Stimulated activated CD8-positive, alpha-beta memory T cell treated with anti-CD3 and anti-CD28 coated beads, Interleukin-15, amount 100 ng/mL, for 4 hours (primary cell): ENCODE data around the gene FAM177A1.
"Not testable (repeated sequence)": the region's sequence is repeated elsewhere in the genome, so short reads cannot be mapped to it uniquely, and the experiment has no call there.

Source experiments
- DNase-seq, 2 donors: peaks; one replicate each; pipeline ENCODE4 v3.0.0-alpha.2; 2020; ENCODE audit warnings: low read depth in 2 of 2

FAM177A1 gene, protein sequence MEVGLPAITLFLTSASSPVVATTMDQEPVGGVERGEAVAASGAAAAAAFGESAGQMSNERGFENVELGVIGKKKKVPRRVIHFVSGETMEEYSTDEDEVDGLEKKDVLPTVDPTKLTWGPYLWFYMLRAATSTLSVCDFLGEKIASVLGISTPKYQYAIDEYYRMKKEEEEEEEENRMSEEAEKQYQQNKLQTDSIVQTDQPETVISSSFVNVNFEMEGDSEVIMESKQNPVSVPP

DNA sequence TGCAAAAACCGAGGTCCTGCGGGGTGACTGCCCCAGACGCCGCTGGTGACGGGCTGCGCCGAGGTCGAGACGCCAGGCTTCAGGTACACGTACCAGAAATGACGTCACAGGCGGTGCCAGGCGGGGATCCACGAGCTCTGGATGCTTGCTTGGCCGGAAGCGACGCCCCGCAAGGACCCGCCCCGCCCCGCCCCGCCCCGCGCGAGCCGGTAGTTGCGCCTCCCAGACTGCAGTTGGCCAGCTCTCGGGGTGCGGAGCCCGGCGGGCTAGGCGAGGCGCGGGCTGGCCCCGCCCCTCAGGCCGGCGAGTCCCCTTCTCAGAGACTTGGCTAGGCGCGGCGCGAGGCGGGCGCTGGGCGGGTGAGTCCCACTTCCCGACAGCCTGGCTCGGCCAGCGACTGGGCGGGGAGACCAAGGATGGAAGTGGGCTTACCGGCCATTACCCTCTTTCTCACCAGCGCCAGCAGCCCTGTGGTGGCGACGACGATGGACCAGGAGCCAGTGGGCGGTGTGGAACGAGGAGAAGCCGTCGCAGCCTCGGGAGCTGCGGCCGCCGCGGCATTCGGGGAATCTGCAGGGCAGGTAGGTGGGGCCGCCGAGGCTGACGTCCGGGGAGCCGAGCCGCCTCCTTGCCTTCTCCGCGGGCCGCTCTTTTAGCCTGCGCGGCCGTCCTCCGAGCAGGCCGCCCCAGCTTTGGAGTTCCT is at the start of gene FAM177A1:
TSS of gene FAM177A1 (plus strand) at position 225 of the 703 bp plus-strand sequence. CDS start at position 417, 192 bp downstream.
- DNase-seq: peak; percentile 97 to 98

DNA sequence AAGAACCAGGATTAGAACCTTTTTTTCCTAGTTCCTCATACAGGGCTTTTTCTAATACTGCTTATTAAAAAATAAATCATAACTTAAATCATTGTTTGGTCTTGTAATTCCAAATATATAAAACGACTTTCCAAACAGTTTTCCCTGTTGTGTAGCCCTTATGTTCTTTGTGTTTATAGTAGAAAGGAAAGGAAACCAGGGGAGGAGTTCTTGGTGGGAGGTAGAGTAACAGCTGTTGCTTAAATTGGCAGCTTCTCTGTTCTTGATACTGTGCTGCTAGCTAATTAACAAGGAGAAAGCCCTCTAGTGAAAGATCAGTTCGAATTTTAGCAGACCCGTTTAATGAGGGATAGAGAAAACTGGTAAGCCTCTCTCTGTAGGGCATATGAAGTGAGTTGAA is 48.3 kb upstream of the FAM177A1 start:
- no peak for DNase-seq

DNA sequence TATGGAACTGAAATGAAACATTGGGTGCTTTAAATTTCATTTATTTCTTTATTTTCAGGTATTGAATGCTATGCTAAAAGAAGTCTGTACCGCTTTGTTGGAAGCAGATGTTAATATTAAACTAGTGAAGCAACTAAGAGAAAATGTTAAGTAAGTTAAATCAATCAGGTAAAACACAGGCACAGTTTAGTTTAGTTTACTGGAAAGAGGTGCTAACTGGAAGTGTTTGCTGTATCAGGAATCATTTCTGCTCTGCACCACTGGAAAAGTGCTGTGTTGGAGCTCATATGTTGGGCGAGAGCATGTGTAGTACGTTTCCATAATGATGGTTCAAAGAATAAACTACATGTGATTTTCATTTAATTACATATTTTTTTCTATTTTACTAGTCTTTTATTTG is 46.6 kb upstream of the FAM177A1 start:
- DNase-seq: no peak

DNA sequence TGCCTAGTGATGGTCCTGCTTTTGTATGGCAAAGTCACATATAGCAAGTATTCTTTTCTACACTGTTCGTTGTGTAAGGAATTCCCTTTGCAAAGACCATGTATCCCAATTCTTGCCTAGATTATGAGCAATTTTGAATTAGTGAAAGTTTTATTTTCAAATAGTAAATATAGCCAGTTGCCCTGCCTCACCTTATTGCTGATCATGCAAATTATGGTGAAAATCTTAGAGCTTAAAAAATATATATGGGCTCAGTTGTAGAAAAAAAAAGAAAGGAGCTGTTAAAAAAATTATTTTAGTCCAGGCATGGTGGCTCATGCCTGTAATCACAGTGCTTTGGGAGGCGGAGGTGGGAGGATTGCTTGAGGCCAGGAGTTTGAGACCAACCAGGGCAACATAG is 44.5 kb upstream of the FAM177A1 start:
- no peak for DNase-seq

DNA sequence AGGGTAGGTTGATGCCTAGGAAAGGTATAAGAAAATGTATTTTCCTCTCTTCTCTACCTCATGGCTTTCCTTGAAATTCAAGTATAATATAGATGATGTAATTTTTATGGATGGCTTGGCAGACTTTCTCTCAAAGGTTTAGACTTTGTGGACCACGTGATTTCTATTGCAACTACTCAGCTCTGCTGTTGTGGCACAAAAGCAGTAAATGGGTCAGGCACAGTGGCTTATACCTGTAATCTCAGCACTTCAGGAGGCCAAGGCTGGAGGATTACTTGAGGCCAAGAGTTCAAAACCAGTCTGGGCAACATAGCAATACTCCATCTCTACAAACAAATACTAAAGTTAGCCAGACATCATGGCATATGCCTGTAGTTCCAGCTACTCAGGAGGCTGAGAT is 41.2 kb upstream of the FAM177A1 start:
- no peak for DNase-seq

DNA sequence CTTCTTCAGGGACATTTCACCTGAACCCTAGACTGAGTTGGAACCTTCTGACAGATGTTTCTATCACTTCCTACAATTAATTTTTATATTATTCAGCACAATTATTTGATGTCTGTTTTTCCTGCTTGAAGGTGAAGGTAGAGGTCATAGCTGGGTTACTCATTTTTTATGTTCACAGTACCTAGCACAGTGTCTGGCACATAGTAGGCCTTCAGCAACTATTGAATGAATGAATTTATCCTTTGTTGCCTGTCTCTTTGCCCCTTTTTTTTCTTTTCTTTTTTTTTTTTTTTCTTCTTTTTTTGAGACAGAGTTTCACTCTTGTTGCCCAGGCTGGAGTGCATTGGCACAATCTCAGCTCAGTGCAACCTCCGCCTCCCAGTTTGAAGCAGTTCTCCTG is 29.5 kb upstream of the FAM177A1 start:
- DNase-seq: no peak

DNA sequence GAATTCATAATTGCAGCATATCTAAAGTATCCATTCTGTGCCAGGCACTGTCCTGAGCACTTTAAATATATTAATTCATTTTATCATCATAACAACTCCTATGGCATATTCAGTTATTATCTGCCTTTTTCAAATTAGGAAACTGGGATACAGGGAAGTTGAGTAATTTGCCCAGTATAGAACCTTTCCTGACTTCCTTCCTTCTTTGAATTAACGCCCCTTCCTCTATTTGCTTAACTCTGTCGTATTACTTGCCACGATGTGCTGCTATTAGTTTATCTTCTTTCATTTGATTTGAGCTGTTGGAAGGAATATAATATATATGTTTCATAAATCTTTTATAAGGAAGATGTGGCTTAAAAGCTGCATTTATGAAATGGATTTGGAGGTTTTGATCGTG is 25.4 kb upstream of the FAM177A1 start:
- DNase-seq: no peak

DNA sequence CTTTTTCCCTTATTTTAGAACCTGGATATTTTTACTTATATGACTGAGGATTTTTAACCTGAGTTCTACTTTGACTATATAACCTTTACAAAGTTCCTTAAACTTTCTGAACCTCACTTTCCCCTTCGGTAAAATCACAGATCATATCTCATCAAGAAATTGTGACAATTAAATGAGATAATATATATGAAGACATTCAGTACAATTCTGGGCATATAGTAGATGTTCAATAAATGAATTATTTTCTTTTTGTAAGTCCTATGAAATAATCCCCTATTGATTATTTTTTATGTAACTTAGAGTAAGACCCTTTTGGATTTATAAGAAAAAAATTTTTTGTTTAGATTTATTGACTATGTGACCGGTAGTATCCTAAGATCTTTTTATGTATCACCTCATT is 17.6 kb upstream of the FAM177A1 start:
- DNase-seq: no peak

DNA sequence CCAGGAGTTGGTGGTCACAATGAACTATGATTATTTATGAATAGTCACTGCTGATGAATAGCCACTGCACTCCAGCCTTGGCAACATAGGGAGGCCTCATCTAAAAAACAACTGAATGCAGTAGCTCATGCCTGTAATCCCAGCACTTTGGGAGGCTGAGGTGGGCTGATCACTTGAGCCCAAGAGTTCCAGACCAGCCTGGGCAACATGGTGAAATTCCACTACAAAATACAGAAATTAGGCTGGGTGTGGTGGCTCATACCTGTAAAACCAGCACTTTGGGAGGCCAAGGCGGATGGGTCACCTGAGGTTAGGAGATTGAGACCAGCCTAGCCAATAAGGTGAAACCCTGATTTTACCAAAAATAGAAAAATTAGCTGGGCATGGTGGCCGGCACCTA is 13.5 kb upstream of the FAM177A1 start:
- DNase-seq: no peak

DNA sequence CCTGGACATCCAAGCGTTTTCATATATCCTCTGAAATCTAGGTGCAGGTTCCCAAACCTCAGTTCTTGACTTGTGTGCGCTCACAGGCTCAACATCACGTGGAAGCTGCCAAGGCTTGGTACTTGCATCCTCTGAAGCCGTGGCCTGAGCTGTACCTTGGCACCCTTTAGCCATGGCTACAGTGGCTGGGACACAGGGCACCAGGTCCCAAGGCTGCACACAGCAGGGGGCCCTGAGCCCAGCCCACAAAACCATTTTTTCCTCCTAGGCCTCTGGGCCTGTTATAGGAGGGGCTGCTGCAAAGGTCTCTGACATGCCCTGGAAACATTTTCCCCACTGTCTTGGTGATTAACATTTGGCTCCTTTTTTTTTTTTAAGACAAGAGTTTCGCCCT is 11.6 kb upstream of the FAM177A1 start:
- DNase-seq: no peak

DNA sequence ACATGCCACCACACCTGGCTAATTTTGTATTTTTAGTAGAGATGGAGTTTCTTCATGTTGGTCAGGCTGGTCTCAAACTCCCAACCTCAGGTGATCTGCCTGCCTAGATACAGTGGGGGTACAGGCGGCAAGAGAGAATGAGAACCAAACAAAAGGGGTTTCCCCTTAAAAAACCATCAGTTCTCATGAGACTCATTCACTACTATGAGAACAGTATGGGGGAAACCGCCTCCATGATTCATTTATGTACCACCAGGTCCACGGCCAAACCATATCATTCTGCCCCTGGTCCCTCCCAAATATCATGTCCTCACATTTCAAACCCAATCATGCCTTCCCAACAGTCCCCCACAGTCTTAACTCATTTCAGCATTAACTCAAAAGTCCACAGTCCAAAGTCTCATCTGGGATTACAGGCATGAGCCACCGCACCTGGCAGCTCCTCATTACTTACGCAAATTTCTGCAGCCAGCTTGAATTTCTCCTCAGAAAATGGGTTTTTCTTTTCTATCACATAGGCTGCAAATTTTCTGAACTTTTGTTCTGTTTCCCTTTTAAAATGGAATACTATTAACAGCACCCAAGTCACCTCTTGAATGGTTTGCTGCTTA is 11.0 kb upstream of the FAM177A1 start:
- not testable (repeated sequence) for DNase-seq

DNA sequence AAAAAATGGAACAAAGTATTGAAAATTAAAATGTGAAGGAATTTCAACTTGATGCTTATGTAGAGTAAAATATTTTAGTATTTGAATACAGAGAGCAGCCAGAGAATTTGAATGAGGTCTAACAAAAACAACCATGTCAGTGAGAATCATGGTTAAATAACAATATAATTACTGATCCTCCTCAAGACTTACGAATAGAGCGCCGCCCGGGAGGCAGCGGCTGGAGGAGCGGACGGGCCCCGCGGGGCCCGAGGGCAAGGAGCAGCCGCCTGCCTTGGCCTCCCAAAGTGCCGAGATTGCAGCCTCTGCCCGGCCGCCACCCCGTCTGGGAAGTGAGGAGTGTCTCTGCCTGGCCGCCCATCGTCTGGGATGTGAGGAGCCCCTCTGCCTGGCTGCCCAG is 7.8 kb upstream of the FAM177A1 start:
- not testable (repeated sequence) for DNase-seq

DNA sequence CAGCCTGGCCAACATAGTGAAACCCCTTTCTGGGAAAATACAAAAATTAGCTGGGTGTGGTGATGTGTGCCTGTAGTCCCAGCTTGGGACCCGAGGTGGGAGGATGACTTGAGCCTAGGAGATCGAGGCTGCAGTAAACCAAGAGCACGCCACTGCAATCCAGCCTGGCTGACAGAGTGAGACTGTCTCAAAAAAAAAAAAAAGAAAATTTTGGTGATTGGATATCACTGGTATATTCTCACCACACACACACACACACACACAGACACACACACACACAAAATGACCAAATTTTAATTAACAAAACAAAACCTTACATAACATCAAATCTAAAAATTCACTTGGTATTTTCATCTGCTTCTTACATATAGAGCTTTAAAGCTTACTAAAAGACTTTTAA is 3.4 kb upstream of the FAM177A1 start:
- no peak for DNase-seq

DNA sequence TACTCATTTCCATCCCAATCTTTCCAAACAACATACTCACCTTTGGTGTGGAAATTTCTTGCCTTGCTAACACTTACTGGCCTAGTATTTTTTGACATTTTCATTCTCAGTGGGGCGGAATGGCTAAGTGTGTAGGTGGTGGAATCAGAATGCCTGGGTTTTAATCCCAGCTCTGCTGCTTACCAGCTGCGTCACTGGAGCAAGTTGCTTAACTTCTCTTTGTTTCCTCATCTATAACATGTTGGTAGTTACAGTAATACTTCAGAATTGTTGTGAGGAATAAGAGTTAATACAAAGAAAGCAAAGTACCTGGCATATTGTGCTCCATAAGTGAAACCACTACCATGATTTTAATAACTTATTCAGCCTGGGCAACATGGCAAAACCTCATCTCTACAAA is 3.0 kb upstream of the FAM177A1 start:
- no peak for DNase-seq

DNA sequence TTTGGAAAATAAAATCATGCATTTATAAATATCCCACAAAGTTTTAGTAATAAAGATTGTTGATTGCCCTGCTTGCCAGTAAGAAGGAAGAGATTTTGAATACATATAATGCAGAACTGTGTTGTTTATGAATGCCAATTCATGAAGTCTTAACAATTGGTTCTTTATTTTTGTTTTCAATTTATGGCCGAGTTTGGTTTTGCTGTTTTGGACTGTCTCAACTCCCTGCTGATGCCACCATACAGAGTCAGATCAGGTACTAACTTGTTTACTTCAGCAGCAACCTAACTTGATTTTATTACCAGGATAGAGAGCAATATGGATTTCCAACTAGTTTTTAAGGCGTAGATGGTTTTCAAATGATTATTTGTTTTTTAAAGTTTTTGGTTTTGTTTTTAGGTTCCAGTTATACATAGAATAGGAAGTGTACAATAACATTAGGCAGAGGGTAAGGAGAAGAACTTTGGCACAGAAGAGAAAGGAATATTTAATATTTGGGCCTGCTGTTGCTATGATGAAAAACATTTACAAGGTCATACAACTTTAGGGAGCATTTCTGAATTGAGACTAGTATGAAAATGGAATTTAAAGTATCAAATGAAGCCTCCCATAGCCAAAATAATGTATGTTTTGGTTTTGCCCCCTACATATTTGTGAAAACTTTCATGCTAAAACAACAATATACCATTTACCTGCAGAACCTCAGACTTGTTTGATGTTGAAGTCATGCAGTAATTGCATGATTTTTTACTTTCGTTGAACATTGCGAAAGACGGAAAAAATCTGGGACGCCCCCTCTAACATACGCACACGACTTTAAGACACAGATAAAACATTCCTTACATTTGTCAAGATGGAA is 904 bp upstream of the FAM177A1 start:
- peak in 1 of 2 donors; percentile 1 for DNase-seq

DNA sequence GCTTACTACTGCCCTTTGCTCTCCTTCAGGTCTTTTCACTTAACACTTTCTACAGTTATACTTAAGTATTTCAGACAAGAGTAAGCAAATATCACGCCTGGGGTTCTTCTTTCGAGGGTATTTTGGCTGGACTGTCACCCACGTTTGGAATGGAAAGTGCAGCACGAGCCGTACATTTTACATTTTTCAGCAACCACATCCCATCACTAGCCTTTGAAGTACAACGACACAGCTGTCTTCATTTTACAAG is 349 bp upstream of the FAM177A1 start:
- DNase-seq: no peak

DNA sequence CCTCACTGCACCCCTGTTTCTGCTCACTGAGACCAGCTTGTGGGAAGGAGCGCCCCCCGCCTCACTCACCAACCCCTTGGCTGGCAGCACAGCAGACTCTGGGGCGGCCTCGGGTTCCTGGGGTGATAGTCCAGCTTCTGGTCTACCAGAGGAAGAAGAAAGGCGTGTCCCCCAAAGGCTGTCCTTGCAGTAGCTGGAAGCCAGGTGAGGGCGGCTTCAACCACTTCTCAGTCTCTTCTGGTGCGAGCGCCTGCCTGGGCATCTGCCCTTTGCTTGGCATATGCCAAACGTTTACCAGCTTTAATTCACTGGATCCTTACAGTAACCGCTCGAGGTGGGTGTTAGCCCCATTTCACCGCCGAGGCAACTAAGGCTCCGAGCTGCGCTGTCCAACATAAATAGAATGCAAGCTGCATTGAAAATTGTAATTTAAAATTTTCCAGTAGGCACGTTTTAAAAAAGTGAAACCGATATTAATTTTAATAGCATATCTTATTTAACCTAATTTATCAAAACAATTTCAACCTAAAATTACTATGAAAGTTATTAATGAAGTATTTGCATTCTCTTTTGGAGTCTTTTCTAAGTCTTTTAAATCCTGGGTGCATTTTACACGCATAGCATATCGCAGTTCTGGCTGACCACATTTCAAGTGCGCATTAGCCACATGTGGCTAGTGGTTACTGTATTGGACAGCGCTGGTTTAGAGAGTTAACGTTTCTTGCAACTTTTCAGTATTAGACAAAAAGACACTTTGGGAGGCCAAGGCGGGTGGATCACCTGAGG is 872 bp downstream of the FAM177A1 start:
- DNase-seq: no peak

DNA sequence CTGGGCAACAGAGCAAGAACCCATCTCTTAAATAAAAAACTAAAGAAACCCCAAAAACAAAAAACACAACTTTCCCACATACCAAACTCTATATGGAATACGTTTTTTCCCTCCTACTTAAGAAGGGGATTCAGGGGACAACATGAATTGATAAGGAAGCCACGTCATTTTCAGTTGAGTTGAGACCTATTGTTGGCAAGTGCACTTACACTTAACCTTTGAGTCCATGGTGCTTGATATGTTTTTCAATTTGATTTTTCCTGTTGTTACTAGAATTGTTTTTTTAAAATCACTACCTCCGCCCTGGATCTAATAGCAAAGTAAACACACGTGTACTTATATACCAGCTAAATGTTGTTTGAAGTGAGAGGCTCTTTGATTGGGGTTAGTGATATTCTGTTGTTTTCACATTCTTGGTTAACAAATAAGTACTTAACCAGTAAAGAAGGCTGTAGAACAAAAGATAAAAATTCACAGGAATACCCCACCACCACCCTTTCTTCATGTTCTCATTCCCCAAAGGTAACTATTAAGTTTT is 2.0 kb downstream of the FAM177A1 start:
- DNase-seq: no peak

DNA sequence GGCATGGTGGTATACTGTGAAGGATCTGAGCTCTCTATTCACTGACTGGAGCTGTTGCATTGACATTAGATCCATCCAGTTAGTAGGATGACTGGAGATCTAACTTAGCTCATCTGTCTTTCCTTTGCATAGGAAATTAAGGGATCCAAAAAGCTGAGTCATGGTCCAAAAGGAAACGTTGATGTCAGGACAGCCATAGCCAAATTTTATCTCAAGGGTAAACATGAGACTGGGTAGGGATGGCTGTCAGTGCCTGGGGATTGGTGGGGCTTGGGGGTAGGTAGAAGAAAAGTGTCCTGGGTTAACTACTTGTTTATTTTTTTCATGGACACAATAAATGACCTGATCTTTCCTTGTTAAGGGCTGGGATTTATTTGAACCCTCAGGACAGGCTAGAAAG is 4.6 kb downstream of the FAM177A1 start:
- DNase-seq: no peak

DNA sequence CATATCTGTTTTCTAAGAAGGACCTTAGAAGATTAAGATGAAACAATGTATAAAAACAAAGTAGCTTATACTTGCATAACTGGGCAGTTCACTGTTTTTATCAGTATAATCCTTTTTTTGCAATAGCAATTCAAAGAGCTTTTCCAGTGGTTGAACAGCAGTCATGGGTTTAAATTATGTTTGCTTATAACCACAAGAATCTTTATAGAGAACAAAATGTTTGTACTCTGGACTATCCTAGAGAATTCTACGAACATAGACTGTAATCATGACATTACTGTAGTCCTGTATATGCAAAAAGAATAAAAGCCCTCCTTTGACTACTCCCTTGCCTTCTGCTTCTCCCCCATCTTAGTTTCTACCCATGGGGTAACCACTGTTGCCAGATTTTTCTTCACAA is 5.7 kb downstream of the FAM177A1 start:
- no peak for DNase-seq

DNA sequence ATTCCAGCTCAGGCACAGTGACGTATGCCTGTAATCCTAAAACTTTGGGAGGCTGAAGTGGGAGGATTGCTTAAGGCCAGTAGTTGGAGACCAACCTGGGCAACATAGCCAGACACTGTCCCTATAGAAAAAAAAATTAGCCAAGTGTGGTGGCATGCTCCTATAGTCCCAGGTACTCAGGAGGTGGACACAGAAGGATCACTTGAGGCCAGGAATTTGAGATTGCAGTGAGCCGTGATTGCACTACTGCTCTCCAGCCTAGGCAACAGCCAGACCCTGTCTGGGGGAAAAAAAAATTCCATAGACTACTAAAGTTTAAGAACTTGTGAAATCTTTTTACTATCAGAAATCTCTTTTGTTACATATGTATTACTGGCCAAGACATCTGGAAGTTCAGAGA is 6.6 kb downstream of the FAM177A1 start:
- no peak for DNase-seq
